ENCODE data around the gene GPX1.
"Not testable (repeated sequence)": the region's sequence is repeated elsewhere in the genome, so short reads cannot be mapped to it uniquely, and the experiment has no call there.

The GPX1 gene

GRCh38 chr3:49397470-49397869, 39.3 kb upstream of the GPX1 start:
- CTCF ChIA-PET, result no interaction called here
- POLR2A ChIA-PET, result interaction anchor here (0.6 kb wide), 2 partner anchors 14 to 318 kb away, joined by 3 to 4 read pairs; partner anchors contain the start of genes RHOA and TCTA
- no peak for TF ChIP-seq CTCF (IDR thresholded peaks at IDR 0.05; ENCODE audit: control extremely low read depth, extremely low read depth, low read depth, missing control alignments)
- DNase-seq (ENCODE audit: extremely low spot score), result no peak

- CTCF ChIA-PET; POLR2A ChIA-PET; DNase-seq (ENCODE audit: extremely low spot score): not testable (repeated sequence)
Measured at GRCh38 chr3:49391310-49391709, 33.2 kb upstream of the GPX1 start.

- no peak for TF ChIP-seq CTCF (IDR thresholded peaks at IDR 0.05; ENCODE audit: control extremely low read depth, extremely low read depth, low read depth, missing control alignments)
- CTCF ChIA-PET, result interaction anchor here (0.8 to 1.6 kb wide), 5 partner anchors 10 to 60 kb away, joined by 3 to 8 read pairs (median 5); partner anchors contain the start of gene USP4
- DNase-seq (ENCODE audit: extremely low spot score), result no peak
- POLR2A ChIA-PET, result interaction anchor here (0.7 to 1.0 kb wide), 2 partner anchors 29 to 49 kb away, joined by 3 read pairs; no protein-coding TSS in a partner anchor
Measured at GRCh38 chr3:49389297-49389696, 31.1 kb upstream of the GPX1 start.

- no peak for DNase-seq (ENCODE audit: extremely low spot score)
- CTCF ChIA-PET, result interaction anchor here (0.8 to 1.6 kb wide), 5 partner anchors 9 to 49 kb away, joined by 3 to 8 read pairs (median 5); partner anchors contain the start of gene USP4
- POLR2A ChIA-PET, result interaction anchor here (0.7 to 1.0 kb wide), 2 partner anchors 24 to 48 kb away, joined by 3 read pairs; partner anchors contain the start of genes RHOA and TCTA
- no peak for TF ChIP-seq CTCF (IDR thresholded peaks at IDR 0.05; ENCODE audit: control extremely low read depth, extremely low read depth, low read depth, missing control alignments)
Measured at GRCh38 chr3:49388289-49388820, 30.2 kb upstream of the GPX1 start.

GRCh38 chr3:49387721-49388120, 29.6 kb upstream of the GPX1 start:
- ChIA-PET POLR2A (no interaction called here), CTCF (interaction anchor here (1.2 to 1.8 kb wide), 3 partner anchors 13 to 61 kb away, joined by 3 to 8 read pairs (median 4); partner anchors contain the start of gene USP4)
- DNase-seq (ENCODE audit: extremely low spot score), result no peak
- TF ChIP-seq CTCF (IDR thresholded peaks at IDR 0.05; ENCODE audit: control extremely low read depth, extremely low read depth, low read depth, missing control alignments), result no peak

- POLR2A ChIA-PET, result no interaction called here
- CTCF ChIA-PET, result interaction anchor here (1.8 kb wide), 1 partner anchor 63 kb away, joined by 4 read pairs; no protein-coding TSS in a partner anchor
- no peak for TF ChIP-seq CTCF (IDR thresholded peaks at IDR 0.05; ENCODE audit: control extremely low read depth, extremely low read depth, low read depth, missing control alignments)
- no peak for DNase-seq (ENCODE audit: extremely low spot score)
Measured at GRCh38 chr3:49386056-49386756, 28.1 kb upstream of the GPX1 start.

GRCh38 chr3:49385617-49386016, 27.5 kb upstream of the GPX1 start:
- ChIA-PET CTCF (interaction anchor here (1.8 kb wide), 1 partner anchor 63 kb away, joined by 4 read pairs; no protein-coding TSS in a partner anchor), POLR2A (no interaction called here)
- no peak for DNase-seq (ENCODE audit: extremely low spot score)
- no peak for TF ChIP-seq CTCF (IDR thresholded peaks at IDR 0.05; ENCODE audit: control extremely low read depth, extremely low read depth, low read depth, missing control alignments)
